Measurements from ENCODE around the gene C9orf152. TPM values are rescaled to one million over a fixed set of nuclear protein-coding genes. Genes with fewer than 3 reads are reported as not detected.
A peak's percentile ranks its signal among the peaks of the same experiment; 100 is the strongest.
"Not testable (repeated sequence)": the region's sequence is repeated elsewhere in the genome, so short reads cannot be mapped to it uniquely, and the experiment has no call there.

Gene C9orf152
- polyA plus RNA-seq, 1 experiment = not detected

DNA sequence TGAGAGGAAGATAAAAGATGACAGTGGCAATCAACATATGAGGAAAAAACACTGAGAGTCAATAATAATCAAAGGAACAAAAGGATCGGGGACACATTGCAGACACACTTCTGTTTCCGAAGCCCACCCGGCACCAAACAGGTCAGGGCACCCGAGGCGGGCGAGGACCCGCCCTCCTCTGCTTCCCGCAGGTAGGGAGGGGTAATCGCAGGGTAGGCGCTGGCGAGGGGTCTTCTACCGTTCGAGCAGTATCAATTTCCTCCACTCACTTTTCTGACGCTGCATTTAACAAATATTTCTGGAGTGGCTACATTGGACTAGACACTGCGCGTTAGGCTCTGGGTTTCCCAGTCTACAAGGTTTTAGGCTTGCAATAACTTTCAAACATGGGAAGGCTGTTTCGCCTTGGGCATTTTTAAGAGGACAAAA is 47.1 kb upstream of the C9orf152 start:
- Histone ChIP-seq H3K9me3 (ENCODE audit: control insufficient read depth, insufficient read depth, low read length) (no peaks in the 10 kb centered on the region; the same call in 1 of the 2 replicates), H3K27ac (ENCODE audit: low read depth, low read length) (peak overlapping the region; percentile 77), H3K4me3 (ENCODE audit: low read depth, low read length) (peak overlapping the region; percentile 94), H3K27me3 (ENCODE audit: control insufficient read depth, insufficient read depth, low read length) (no peaks in the 10 kb centered on the region)
- TF ChIP-seq, protein P1, sequence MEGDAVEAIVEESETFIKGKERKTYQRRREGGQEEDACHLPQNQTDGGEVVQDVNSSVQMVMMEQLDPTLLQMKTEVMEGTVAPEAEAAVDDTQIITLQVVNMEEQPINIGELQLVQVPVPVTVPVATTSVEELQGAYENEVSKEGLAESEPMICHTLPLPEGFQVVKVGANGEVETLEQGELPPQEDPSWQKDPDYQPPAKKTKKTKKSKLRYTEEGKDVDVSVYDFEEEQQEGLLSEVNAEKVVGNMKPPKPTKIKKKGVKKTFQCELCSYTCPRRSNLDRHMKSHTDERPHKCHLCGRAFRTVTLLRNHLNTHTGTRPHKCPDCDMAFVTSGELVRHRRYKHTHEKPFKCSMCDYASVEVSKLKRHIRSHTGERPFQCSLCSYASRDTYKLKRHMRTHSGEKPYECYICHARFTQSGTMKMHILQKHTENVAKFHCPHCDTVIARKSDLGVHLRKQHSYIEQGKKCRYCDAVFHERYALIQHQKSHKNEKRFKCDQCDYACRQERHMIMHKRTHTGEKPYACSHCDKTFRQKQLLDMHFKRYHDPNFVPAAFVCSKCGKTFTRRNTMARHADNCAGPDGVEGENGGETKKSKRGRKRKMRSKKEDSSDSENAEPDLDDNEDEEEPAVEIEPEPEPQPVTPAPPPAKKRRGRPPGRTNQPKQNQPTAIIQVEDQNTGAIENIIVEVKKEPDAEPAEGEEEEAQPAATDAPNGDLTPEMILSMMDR (IDR thresholded peaks at IDR 0.05; ENCODE audit: low read depth, low read length) = no peak
- DNase-seq (ENCODE audit: low read depth, low spot score) = no peak
- ChIA-PET CTCF (no interaction called here), POLR2A (no interaction called here)

DNA sequence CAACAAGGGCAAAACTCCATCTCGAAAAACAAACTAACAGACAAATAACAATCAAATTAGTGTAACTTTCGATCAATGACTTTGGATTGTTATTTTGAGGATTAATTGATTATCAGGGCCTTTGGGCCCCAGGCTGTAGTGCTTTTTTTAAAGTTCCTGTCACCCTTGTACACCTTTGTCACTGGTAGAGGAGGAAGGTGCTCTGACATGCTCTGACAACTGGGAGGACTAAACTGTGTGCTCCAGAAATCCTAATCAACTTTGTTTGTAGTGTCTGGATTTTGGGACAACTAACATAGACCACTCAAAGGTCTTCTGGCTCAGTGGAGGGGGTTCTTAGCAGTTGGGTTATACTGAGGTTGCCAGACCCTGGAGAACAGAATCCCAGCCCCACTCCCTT is 46.5 kb upstream of the C9orf152 start:
- POLR2A ChIA-PET = no interaction called here
- Histone ChIP-seq H3K4me3 (ENCODE audit: low read depth, low read length) (peak overlapping the region; percentile 94), H3K27ac (ENCODE audit: low read depth, low read length) (no peak overlapping the region), H3K27me3 (ENCODE audit: control insufficient read depth, insufficient read depth, low read length) (no peaks in the 10 kb centered on the region), H3K9me3 (ENCODE audit: control insufficient read depth, insufficient read depth, low read length) (no peaks in the 10 kb centered on the region; the same call in 1 of the 2 replicates)
- TF ChIP-seq, protein P1 (IDR thresholded peaks at IDR 0.05; ENCODE audit: low read depth, low read length) = no peak
- no peak for DNase-seq (ENCODE audit: low read depth, low spot score)
- CTCF ChIA-PET = no interaction called here

DNA sequence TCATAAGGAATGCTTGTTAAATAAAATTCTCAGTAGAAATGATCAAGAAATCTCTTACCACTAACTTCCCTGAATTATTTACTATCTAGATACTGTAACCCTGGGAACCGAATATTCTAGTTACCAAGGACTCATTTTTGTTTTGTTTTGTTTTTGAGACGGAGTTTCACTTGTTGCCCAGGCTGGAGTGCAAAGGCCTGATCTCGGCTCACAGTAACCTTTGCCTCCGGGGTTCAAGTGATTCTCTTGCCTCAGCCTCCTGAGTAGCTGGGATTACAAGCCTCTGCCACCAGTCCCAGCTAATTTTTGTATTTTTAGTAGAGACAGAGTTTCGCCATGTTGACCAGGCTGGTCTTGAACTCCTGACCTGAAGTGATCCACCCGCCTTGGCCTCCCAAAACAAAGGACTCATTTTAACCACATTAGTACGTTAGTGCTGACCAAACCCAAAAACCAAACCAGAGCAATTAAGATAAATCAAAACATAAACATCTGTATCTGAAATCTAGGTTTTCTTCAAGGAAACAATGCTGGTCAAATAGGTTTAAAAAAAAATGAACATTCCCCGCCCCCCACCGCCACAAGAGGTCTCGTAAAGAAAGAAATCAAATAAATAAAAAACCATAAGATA is 44.7 kb upstream of the C9orf152 start:
- Histone ChIP-seq H3K27ac (ENCODE audit: low read depth, low read length) (no peak overlapping the region), H3K27me3 (ENCODE audit: control insufficient read depth, insufficient read depth, low read length) (no peaks in the 10 kb centered on the region), H3K4me3 (ENCODE audit: low read depth, low read length) (no peak overlapping the region), H3K9me3 (ENCODE audit: control insufficient read depth, insufficient read depth, low read length) (no peaks in the 10 kb centered on the region; the same call in 1 of the 2 replicates)
- TF ChIP-seq, protein P1 (IDR thresholded peaks at IDR 0.05; ENCODE audit: low read depth, low read length) = no peak
- POLR2A ChIA-PET = interaction anchor here (0.6 kb wide), 1 partner anchor 1369 kb away, joined by 4 read pairs; no protein-coding TSS in a partner anchor
- CTCF ChIA-PET = no interaction called here
- DNase-seq (ENCODE audit: low read depth, low spot score) = no peak

DNA sequence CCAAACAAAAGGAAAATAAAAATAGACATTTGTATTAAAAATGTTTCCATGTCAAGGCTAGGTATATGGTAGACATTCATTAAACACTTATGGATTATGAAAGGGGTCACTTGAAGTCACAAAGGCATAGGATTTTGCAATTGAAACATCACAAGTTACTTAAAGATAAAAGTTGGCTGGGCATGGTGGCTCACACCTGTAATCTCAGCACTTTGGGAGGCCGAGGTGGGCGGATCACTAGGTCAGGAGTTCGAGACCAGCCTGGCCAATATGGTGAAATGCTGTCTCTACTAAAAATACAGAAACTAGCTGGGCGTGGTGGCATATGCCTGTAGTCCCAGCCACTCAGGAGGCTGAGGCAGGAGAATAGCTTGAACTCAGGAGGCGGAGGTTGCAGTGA is 43.8 kb upstream of the C9orf152 start:
- H3K9me3 ChIP-seq (ENCODE audit: control insufficient read depth, insufficient read depth, low read length); CTCF ChIA-PET; H3K4me3 ChIP-seq (ENCODE audit: low read depth, low read length); DNase-seq (ENCODE audit: low read depth, low spot score); H3K27ac ChIP-seq (ENCODE audit: low read depth, low read length); H3K27me3 ChIP-seq (ENCODE audit: control insufficient read depth, insufficient read depth, low read length): not testable (repeated sequence)
- POLR2A ChIA-PET = interaction anchor here (0.6 kb wide), 3 partner anchors 192 to 1369 kb away, joined by 3 to 5 read pairs (median 4); no protein-coding TSS in a partner anchor

DNA sequence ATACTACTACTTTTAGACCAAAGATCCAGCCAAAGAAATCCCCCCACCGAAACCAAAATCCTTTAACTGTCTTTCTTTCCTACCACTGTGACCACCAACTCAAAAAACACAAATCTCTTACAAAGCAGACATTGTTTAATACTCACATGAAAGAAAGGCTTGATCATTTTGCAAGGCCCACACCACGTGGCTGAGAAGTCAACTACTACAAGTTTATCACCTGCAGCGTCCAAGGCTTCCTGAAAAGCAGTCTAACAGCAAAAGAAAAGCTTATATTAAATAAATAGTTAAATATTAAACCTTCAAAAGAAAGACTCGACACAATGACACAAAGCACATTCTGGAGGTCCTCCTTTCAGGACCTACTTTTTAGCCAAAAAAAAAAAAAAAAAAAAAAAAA is 43.3 kb upstream of the C9orf152 start:
- DNase-seq (ENCODE audit: low read depth, low spot score) = no peak
- CTCF ChIA-PET = no interaction called here

More for the DNA sequence above, 43.3 kb upstream of the C9orf152 start:
- Histone ChIP-seq H3K9me3 (ENCODE audit: control insufficient read depth, insufficient read depth, low read length) (no peaks in the 10 kb centered on the region; the same call in 1 of the 2 replicates), H3K4me3 (ENCODE audit: low read depth, low read length) (no peak overlapping the region), H3K27me3 (ENCODE audit: control insufficient read depth, insufficient read depth, low read length) (no peaks in the 10 kb centered on the region), H3K27ac (ENCODE audit: low read depth, low read length) (no peak overlapping the region)
- TF ChIP-seq, protein P1 (IDR thresholded peaks at IDR 0.05; ENCODE audit: low read depth, low read length) = no peak
- POLR2A ChIA-PET = no interaction called here
